HCT116 (cell line): ENCODE data around the gene MARCHF6. TPM values are rescaled to one million over a fixed set of nuclear protein-coding genes. Genes with fewer than 3 reads are reported as not detected.
"Not testable (repeated sequence)": the region's sequence is repeated elsewhere in the genome, so short reads cannot be mapped to it uniquely, and the experiment has no call there.

Experiments used
- ATAC-seq: fragments of 200-7000 bp; cut with Tn5 transposase; 2 replicates; pipeline ENCODE4 v1.9.1; 2020; ENCODE audit warnings: mild to moderate bottlenecking, moderate library complexity
- BruUV-seq: library from RNA; stranded (reverse); fragments of 400-500 nt; replicated peaks from 2 replicates; lab custom pipeline; 2021; lab: Mats Ljungman, UMichigan
- CTCF ChIA-PET: fragments of 300-600 bp; sonication (Branson Sonifier 250); formaldehyde crosslinking; loops from one replicate; lab custom pipeline; 2021; ENCODE audit warnings: antibody characterized with exemption; lab: Charles Lee
- POLR2A ChIA-PET: fragments of 300-600, 350-600 bp; sonication (Branson Sonifier 250); formaldehyde crosslinking; loops from one replicate; lab custom pipeline; 2021; ENCODE audit warnings: antibody characterized with exemption; lab: Charles Lee
- RAD21 ChIA-PET, 2 experiments: fragments of 300-600 bp; sonication (Branson Sonifier 250); formaldehyde crosslinking; loops; one replicate each; lab custom pipeline; 2023; ENCODE audit warnings: low total read pairs in 2 of 2; ENCODE audit not compliant: uncharacterized antibody in 2 of 2, unreplicated experiment in 2 of 2, low non-redundant PET in 1 of 2; lab: Charles Lee
- DNase-seq: peaks from one replicate; pipeline ENCODE4 v3.0.0-alpha.2; 2010; ENCODE audit warnings: low read depth, low spot score
- H2AFZ ChIP-seq: fragments of 200-600 bp; shearing (Covaris generic), sonication (generic); 2 replicates; pipeline ENCODE4 v1.6.1; 2017; ENCODE audit warnings: low read depth, mixed run types, mixed read lengths, antibody characterized with exemption, low read length; ENCODE audit not compliant: poor library complexity, severe bottlenecking
- H3K27ac ChIP-seq: 2 replicates; pipeline ENCODE4 v1.5.1; 2012; ENCODE audit warnings: low read depth, low read length
- H3K27me3 ChIP-seq: fragments of 200-600 bp; sonication (generic); 2 replicates; pipeline ENCODE4 v1.6.1; 2016; ENCODE audit warnings: mixed run types, low read length, mixed read lengths; ENCODE audit not compliant: insufficient read depth
- H3K36me3 ChIP-seq, 2 experiments: fragments of 200-500 bp in 1 of 2; fragments of 200-600 bp in 1 of 2; sonication (Bioruptor generic) in 1 of 2; sonication (generic) in 1 of 2; 2 replicates each; pipeline versions ENCODE4 v1.5.1 to v1.6.1; 2014 to 2016; ENCODE audit warnings: low read length in 2 of 2, inconsistent platforms in 1 of 2, mixed read lengths in 1 of 2, mixed run types in 1 of 2; ENCODE audit not compliant: insufficient read depth in 2 of 2, control insufficient read depth in 1 of 2
- H3K4me1 ChIP-seq, 2 experiments: fragments of 200-600 bp in 1 of 2; sonication (generic) in 1 of 2; 2 replicates each; pipeline versions ENCODE4 v1.5.1 to v1.6.1; 2012 to 2017; ENCODE audit warnings: low read length in 2 of 2, inconsistent platforms in 1 of 2, mild to moderate bottlenecking in 1 of 2, mixed read lengths in 1 of 2, mixed run types in 1 of 2, moderate library complexity in 1 of 2; ENCODE audit not compliant: insufficient read depth in 2 of 2, control insufficient read depth in 1 of 2
- H3K4me2 ChIP-seq: fragments of 200-600 bp; sonication (generic); 2 replicates; pipeline ENCODE4 v1.6.1; 2017; ENCODE audit warnings: mixed run types, low read length, mixed read lengths
- H3K4me3 ChIP-seq, 2 experiments: fragments of 200-600 bp in 1 of 2; sonication (generic) in 1 of 2; replicated peaks in 1 of 2; 2 replicates each; pipeline ENCODE4 v1.5.1; 2011 to 2016; ENCODE audit warnings: low read length in 2 of 2, control low read depth in 1 of 2, low read depth in 1 of 2, mild to moderate bottlenecking in 1 of 2, mixed read lengths in 1 of 2, mixed run types in 1 of 2
- H3K79me2 ChIP-seq: fragments of 200-600 bp; sonication (generic); 2 replicates; pipeline ENCODE4 v1.6.1; 2017; ENCODE audit warnings: mild to moderate bottlenecking, mixed run types, low read length, moderate library complexity, mixed read lengths; ENCODE audit not compliant: insufficient read depth
- H3K9ac ChIP-seq: fragments of 200-600 bp; sonication (generic); 2 replicates; pipeline ENCODE4 v1.6.1; 2016; ENCODE audit warnings: low read length, mixed read lengths
- H3K9me2 ChIP-seq: fragments of 200-600 bp; sonication (generic), shearing (Covaris generic); 2 replicates; pipeline ENCODE4 v1.6.1; 2017; ENCODE audit warnings: mixed run types, mild to moderate bottlenecking, moderate library complexity; ENCODE audit not compliant: insufficient read depth
- H3K9me3 ChIP-seq, 2 experiments: fragments of 200-500 bp in 1 of 2; fragments of 200-600 bp in 1 of 2; sonication (Bioruptor generic) in 1 of 2; sonication (generic) in 1 of 2; 2 replicates each; pipeline ENCODE4 v1.6.1; 2014 to 2017; ENCODE audit warnings: low read length in 2 of 2, mixed read lengths in 2 of 2, inconsistent platforms in 1 of 2, low read depth in 1 of 2, mild to moderate bottlenecking in 1 of 2, mixed run types in 1 of 2, moderate library complexity in 1 of 2; ENCODE audit not compliant: control insufficient read depth in 1 of 2, insufficient read depth in 1 of 2
- H4K20me1 ChIP-seq: fragments of 200-600 bp; sonication (generic), shearing (Covaris generic); 2 replicates; pipeline ENCODE4 v1.6.1; 2017; ENCODE audit warnings: mixed run types, mild to moderate bottlenecking, moderate library complexity; ENCODE audit not compliant: insufficient read depth
- ATF3 ChIP-seq: IDR thresholded peaks from 2 replicates; pipeline ENCODE4 v1.6.1; 2012
- CEBPB ChIP-seq: IDR thresholded peaks from 2 replicates; pipeline ENCODE4 v1.6.1; 2012; ENCODE audit warnings: low read depth
- FOSL1 ChIP-seq: IDR thresholded peaks from 2 replicates; pipeline ENCODE4 v1.6.1; 2012; ENCODE audit warnings: low read depth
- RAD21 ChIP-seq: IDR thresholded peaks from 2 replicates; pipeline ENCODE4 v1.6.1; 2012; ENCODE audit warnings: low read depth, mild to moderate bottlenecking
- SRF ChIP-seq: IDR thresholded peaks from 2 replicates; pipeline ENCODE4 v1.6.1; 2012; ENCODE audit warnings: low read depth
- TCF7L2 ChIP-seq: IDR thresholded peaks from 2 replicates; pipeline ENCODE4 v1.7.0; 2011; ENCODE audit warnings: borderline replicate concordance, inconsistent platforms; ENCODE audit not compliant: insufficient read depth, insufficient read length; ENCODE audit errors: extremely low read depth
- YY1 ChIP-seq: IDR thresholded peaks from 2 replicates; pipeline ENCODE4 v1.6.1; 2011; ENCODE audit warnings: low read length, low read depth, moderate library complexity, mild to moderate bottlenecking; ENCODE audit not compliant: insufficient replicate concordance; ENCODE audit errors: extremely low read depth
- intact Hi-C: fragments of 100-400 bp; cut with micrococcal nuclease; formaldehyde crosslinking; loops from 2 replicates; pipeline ENCODE4 v1.10.0; 2022
- total RNA-seq: library from RNA; stranded (reverse); gene quantifications from one replicate; pipeline ENCODE4 v1.2.1, GENCODE V29; 2021; ENCODE audit not compliant: unreplicated experiment

MARCHF6 gene
- total RNA-seq, 1 experiment from 2014 or later: 144 TPM

GRCh38 chr5:10370931-10371330 is 17.4 kb downstream of the MARCHF6 start (continued):
- TF ChIP-seq ATF3: no peak
- TF ChIP-seq TCF7L2: no peak

GRCh38 chr5:10371369-10371768 is 17.9 kb downstream of the MARCHF6 start:
- RAD21 ChIA-PET, H3K27ac ChIP-seq, H3K9me3 ChIP-seq, BruUV-seq, DNase-seq, H2AFZ ChIP-seq, H3K9ac ChIP-seq, H3K4me3 ChIP-seq, H3K36me3 ChIP-seq, H3K9me2 ChIP-seq, ATAC-seq, H3K27me3 ChIP-seq, intact Hi-C loops, H3K4me2 ChIP-seq: not testable (repeated sequence)
- H4K20me1 ChIP-seq: peaks cover 20% of the 10 kb centered on the region
- ChIA-PET POLR2A (interaction anchor here (1.9 kb wide), 1 partner anchor 18 kb away, joined by 6 read pairs; the partner anchor contains the start of gene MARCHF6), CTCF (interaction anchor here (1.0 kb wide), 1 partner anchor 12 kb away, joined by 4 read pairs; no protein-coding TSS in a partner anchor)
- H3K4me1 ChIP-seq: peaks cover 4 to 24% of the 10 kb centered on the region in 2 experiments
- H3K79me2 ChIP-seq: peaks cover 93% of the 10 kb centered on the region

- TF ChIP-seq SRF (no peak), FOSL1 (no peak), YY1 (no peak), CEBPB (no peak), RAD21 (no peak)
- no peaks in the 10 kb centered on the region for H3K9me3 ChIP-seq
- ATAC-seq: no peak
- intact Hi-C loops: no loop called here
- H3K36me3 ChIP-seq: no peaks in the 10 kb centered on the region
- DNase-seq: no peak
- no peaks in the 10 kb centered on the region for H3K9me2 ChIP-seq
- H3K4me3 ChIP-seq: no peak overlapping the region
- H3K27me3 ChIP-seq: no peaks in the 10 kb centered on the region
- H3K79me2 ChIP-seq: peaks cover 93% of the 10 kb centered on the region
- BruUV-seq: no TSS peak
- no peak overlapping the region for H3K9ac ChIP-seq
- no peak overlapping the region for H3K4me2 ChIP-seq
- ChIA-PET CTCF (no interaction called here), RAD21 (no interaction called here), POLR2A (interaction anchor here (0.5 kb wide), 1 partner anchor 9 kb away, joined by 3 read pairs; no protein-coding TSS in a partner anchor)
- no peak overlapping the region for H3K27ac ChIP-seq
- peaks cover 0 to 16% of the 10 kb centered on the region in 2 experiments; a peak in 2 of 4 replicates for H3K4me1 ChIP-seq
- peaks cover 9% of the 10 kb centered on the region for H4K20me1 ChIP-seq
- H2AFZ ChIP-seq: no peak overlapping the region
These were observed 19.5 kb downstream of the MARCHF6 start for GRCh38 chr5:10372726-10373709.
